WTC11 (cell line): Measurements from ENCODE around the gene RS1.

ENCODE experiments used
- CREM ChIP-seq: sonication (generic); formaldehyde crosslinking; IDR thresholded peaks from 2 replicates; pipeline ENCODE4 v1.8.1; 2022; ENCODE audit warnings: mild to moderate bottlenecking, missing genetic modification reagents, moderate library complexity
- GRHL2 ChIP-seq: fragments of 250-450 bp; sonication (Bioruptor Pico); IDR thresholded peaks from 2 replicates; pipeline ENCODE4 v1.8.0; 2022; ENCODE audit warnings: mild to moderate bottlenecking, moderate library complexity; ENCODE audit not compliant: insufficient replicate concordance, severe bottlenecking
- NR2C2 ChIP-seq: sonication (generic); formaldehyde crosslinking; IDR thresholded peaks from 2 replicates; pipeline ENCODE4 v1.8.0; 2022; ENCODE audit warnings: mild to moderate bottlenecking, missing genetic modification reagents
- SMAD3 ChIP-seq: sonication (generic); formaldehyde crosslinking; IDR thresholded peaks from 2 replicates; pipeline ENCODE4 v1.8.0; 2022; ENCODE audit warnings: missing genetic modification reagents, mild to moderate bottlenecking, borderline replicate concordance
- ZNF138 ChIP-seq: sonication (generic); formaldehyde crosslinking; conservative IDR thresholded peaks from 2 replicates; pipeline ENCODE4 v1.8.1; 2022; ENCODE audit warnings: mild to moderate bottlenecking, moderate library complexity, missing genetic modification reagents
- TF ChIP-seq, protein P1 (sequence below): sonication (generic); formaldehyde crosslinking; IDR thresholded peaks from 2 replicates; pipeline ENCODE4 v1.8.0; 2022; ENCODE audit warnings: mild to moderate bottlenecking, missing genetic modification reagents
- TF ChIP-seq, protein P2 (sequence below): fragments of 200-600 bp; IDR thresholded peaks from 2 replicates; pipeline ENCODE4 v1.8.0; 2022; ENCODE audit warnings: antibody characterized with exemption
- TF ChIP-seq, protein P3 (sequence below): sonication (generic); formaldehyde crosslinking; IDR thresholded peaks from 2 replicates; pipeline ENCODE4 v1.8.1; 2023; ENCODE audit warnings: mild to moderate bottlenecking, missing genetic modification reagents, borderline replicate concordance
- TF ChIP-seq, protein P4 (sequence below): sonication (generic); formaldehyde crosslinking; IDR thresholded peaks from 2 replicates; pipeline ENCODE4 v1.8.0; 2022; ENCODE audit warnings: mild to moderate bottlenecking, missing genetic modification reagents

DNA sequence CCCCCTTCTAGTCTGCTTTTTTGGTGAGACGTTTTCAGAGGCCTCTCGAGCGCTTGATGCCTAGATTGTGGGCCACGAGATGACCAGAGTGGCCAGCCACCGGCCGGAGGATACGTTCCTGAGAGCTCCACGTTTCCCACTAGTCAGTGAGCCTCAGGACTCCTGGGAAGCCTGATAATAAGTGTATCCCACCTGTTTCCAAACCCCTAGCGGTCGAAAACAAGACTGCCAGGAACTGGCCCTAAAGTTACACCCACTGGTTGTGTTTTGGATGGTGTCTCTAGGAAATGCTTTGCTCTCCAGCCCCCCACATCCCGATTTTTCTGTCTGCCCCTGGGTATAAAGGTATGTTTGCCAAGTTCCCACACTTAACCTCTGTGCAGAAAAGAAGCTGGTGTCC, 4.6 kb upstream of the RS1 start:
- TF ChIP-seq, protein P1, sequence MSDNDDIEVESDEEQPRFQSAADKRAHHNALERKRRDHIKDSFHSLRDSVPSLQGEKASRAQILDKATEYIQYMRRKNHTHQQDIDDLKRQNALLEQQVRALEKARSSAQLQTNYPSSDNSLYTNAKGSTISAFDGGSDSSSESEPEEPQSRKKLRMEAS (CRISPR knock-in tag), result no peak
- no peak for TF ChIP-seq NR2C2 (CRISPR knock-in tag)
- TF ChIP-seq, protein P2, sequence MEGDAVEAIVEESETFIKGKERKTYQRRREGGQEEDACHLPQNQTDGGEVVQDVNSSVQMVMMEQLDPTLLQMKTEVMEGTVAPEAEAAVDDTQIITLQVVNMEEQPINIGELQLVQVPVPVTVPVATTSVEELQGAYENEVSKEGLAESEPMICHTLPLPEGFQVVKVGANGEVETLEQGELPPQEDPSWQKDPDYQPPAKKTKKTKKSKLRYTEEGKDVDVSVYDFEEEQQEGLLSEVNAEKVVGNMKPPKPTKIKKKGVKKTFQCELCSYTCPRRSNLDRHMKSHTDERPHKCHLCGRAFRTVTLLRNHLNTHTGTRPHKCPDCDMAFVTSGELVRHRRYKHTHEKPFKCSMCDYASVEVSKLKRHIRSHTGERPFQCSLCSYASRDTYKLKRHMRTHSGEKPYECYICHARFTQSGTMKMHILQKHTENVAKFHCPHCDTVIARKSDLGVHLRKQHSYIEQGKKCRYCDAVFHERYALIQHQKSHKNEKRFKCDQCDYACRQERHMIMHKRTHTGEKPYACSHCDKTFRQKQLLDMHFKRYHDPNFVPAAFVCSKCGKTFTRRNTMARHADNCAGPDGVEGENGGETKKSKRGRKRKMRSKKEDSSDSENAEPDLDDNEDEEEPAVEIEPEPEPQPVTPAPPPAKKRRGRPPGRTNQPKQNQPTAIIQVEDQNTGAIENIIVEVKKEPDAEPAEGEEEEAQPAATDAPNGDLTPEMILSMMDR, result no peak; the same call in 1 of the 2 replicates
- TF ChIP-seq, protein P3, sequence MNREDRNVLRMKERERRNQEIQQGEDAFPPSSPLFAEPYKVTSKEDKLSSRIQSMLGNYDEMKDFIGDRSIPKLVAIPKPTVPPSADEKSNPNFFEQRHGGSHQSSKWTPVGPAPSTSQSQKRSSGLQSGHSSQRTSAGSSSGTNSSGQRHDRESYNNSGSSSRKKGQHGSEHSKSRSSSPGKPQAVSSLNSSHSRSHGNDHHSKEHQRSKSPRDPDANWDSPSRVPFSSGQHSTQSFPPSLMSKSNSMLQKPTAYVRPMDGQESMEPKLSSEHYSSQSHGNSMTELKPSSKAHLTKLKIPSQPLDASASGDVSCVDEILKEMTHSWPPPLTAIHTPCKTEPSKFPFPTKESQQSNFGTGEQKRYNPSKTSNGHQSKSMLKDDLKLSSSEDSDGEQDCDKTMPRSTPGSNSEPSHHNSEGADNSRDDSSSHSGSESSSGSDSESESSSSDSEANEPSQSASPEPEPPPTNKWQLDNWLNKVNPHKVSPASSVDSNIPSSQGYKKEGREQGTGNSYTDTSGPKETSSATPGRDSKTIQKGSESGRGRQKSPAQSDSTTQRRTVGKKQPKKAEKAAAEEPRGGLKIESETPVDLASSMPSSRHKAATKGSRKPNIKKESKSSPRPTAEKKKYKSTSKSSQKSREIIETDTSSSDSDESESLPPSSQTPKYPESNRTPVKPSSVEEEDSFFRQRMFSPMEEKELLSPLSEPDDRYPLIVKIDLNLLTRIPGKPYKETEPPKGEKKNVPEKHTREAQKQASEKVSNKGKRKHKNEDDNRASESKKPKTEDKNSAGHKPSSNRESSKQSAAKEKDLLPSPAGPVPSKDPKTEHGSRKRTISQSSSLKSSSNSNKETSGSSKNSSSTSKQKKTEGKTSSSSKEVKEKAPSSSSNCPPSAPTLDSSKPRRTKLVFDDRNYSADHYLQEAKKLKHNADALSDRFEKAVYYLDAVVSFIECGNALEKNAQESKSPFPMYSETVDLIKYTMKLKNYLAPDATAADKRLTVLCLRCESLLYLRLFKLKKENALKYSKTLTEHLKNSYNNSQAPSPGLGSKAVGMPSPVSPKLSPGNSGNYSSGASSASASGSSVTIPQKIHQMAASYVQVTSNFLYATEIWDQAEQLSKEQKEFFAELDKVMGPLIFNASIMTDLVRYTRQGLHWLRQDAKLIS (CRISPR knock-in tag), result no peak
- TF ChIP-seq ZNF138 (CRISPR knock-in tag), result no peak
- no peak for TF ChIP-seq GRHL2 (CRISPR knock-in tag)
- TF ChIP-seq, protein P4, sequence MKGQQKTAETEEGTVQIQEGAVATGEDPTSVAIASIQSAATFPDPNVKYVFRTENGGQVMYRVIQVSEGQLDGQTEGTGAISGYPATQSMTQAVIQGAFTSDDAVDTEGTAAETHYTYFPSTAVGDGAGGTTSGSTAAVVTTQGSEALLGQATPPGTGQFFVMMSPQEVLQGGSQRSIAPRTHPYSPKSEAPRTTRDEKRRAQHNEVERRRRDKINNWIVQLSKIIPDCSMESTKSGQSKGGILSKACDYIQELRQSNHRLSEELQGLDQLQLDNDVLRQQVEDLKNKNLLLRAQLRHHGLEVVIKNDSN (CRISPR knock-in tag), result no peak
- no peak for TF ChIP-seq SMAD3 (CRISPR knock-in tag)
- TF ChIP-seq CREM, result no peak
